ENCODE results near the gene YAP1.

YAP1 gene

GRCh38 chr11:102279641-102280170 lies 169.5 kb downstream of the YAP1 start:
- peak; percentile 47 for DNase-seq (ENCODE audit: low spot score)

- DNase-seq (ENCODE audit: low spot score) = no peak
Observed at GRCh38 chr11:102280245-102280833, 170.1 kb downstream of the YAP1 start.
